NCI-H82 treated with DMSO at 0.1 percent for 48 hours (cell line): ENCODE data around the gene DLG5.

Experiments used
- DNase-seq: peaks from one replicate; lab custom pipeline; 2025; ENCODE audit not compliant: unreplicated experiment; lab: John Stamatoyannopoulos, UW

Gene DLG5

GRCh38 chr10:77823811-77824542 is 102.6 kb downstream of the DLG5 start:
- no peak for DNase-seq

GRCh38 chr10:77821551-77821950 is 105.0 kb downstream of the DLG5 start:
- DNase-seq = no peak

- DNase-seq = no peak
Observed at GRCh38 chr10:77821036-77821435, 105.5 kb downstream of the DLG5 start.

GRCh38 chr10:77820349-77820748 is 106.2 kb downstream of the DLG5 start:
- no peak for DNase-seq

- no peak for DNase-seq
Observed at GRCh38 chr10:77819210-77820112, 107.1 kb downstream of the DLG5 start.

GRCh38 chr10:77818378-77818777 is 108.2 kb downstream of the DLG5 start:
- DNase-seq = no peak

- DNase-seq = no peak
Observed at GRCh38 chr10:77817541-77817940, 109.0 kb downstream of the DLG5 start.

- DNase-seq = no peak
Observed at GRCh38 chr10:77816311-77816710, 110.2 kb downstream of the DLG5 start.

- DNase-seq = no peak
Observed at GRCh38 chr10:77812741-77813140, 113.8 kb downstream of the DLG5 start.

- no peak for DNase-seq
Observed at GRCh38 chr10:77811831-77812430, 114.6 kb downstream of the DLG5 start.

GRCh38 chr10:77810446-77811335 is 115.9 kb downstream of the DLG5 start:
- no peak for DNase-seq

GRCh38 chr10:77809336-77809735 is 117.2 kb downstream of the DLG5 start:
- no peak for DNase-seq

GRCh38 chr10:77807706-77808105 is 118.8 kb downstream of the DLG5 start:
- DNase-seq = no peak

GRCh38 chr10:77806511-77807157 is 119.9 kb downstream of the DLG5 start:
- no peak for DNase-seq

- no peak for DNase-seq
Observed at GRCh38 chr10:77805676-77806075, 120.9 kb downstream of the DLG5 start.

GRCh38 chr10:77804371-77804770 is 122.2 kb downstream of the DLG5 start:
- DNase-seq = no peak

GRCh38 chr10:77801474-77802161 is 124.9 kb downstream of the DLG5 start:
- DNase-seq = no peak

GRCh38 chr10:77800738-77801266 is 125.8 kb downstream of the DLG5 start:
- DNase-seq = no peak

- DNase-seq = no peak
Observed at GRCh38 chr10:77800320-77800719, 126.2 kb downstream of the DLG5 start.
